PC-3 (cell line): ENCODE results near the gene AHNAK. TPM values are rescaled to one million over a fixed set of nuclear protein-coding genes. Genes with fewer than 3 reads are reported as not detected.
A peak's percentile ranks its signal among the peaks of the same experiment; 100 is the strongest.

Source experiments
- ATAC-seq: fragments of 200-7000 bp; cut with Tn5 transposase; 2 replicates; pipeline ENCODE4 v1.9.1; 2020; ENCODE audit warnings: mild to moderate bottlenecking, moderate library complexity
- BruUV-seq: library from RNA; stranded (reverse); fragments of 400-500 nt; replicated peaks from 2 replicates; lab custom pipeline; 2021; lab: Mats Ljungman, UMichigan
- CTCF ChIA-PET: fragments of 300-600 bp; sonication (Branson Sonifier 250); formaldehyde crosslinking; loops from one replicate; lab custom pipeline; 2022; ENCODE audit warnings: antibody characterized with exemption; lab: Charles Lee
- POLR2A ChIA-PET: fragments of 300-600 bp; sonication (Branson Sonifier 250); formaldehyde crosslinking; loops from one replicate; lab custom pipeline; 2022; ENCODE audit warnings: antibody characterized with exemption; ENCODE audit not compliant: unreplicated experiment; lab: Charles Lee
- DNase-seq: peaks from one replicate; pipeline ENCODE4 v3.0.0-alpha.2; 2015
- H2AFZ ChIP-seq: fragments of 300-600 bp; sonication (generic); 2 replicates; pipeline ENCODE4 v1.6.0; 2016; ENCODE audit warnings: antibody characterized with exemption, low read length
- H3F3A ChIP-seq: fragments of 300-600 bp; sonication (generic); one replicate; pipeline ENCODE4 v1.6.0; 2017; ENCODE audit warnings: antibody characterized with exemption, low read length, control low read depth, mild to moderate bottlenecking; ENCODE audit not compliant: unreplicated experiment
- H3K27ac ChIP-seq: fragments of 300-600 bp; sonication (generic); 2 replicates; pipeline ENCODE4 v1.5.1; 2016; ENCODE audit warnings: mild to moderate bottlenecking, low read length
- H3K27me3 ChIP-seq: fragments of 300-600 bp; sonication (generic); 2 replicates; pipeline ENCODE4 v1.6.1; 2016; ENCODE audit warnings: low read length, mixed read lengths
- H3K36me3 ChIP-seq: fragments of 300-600 bp; sonication (generic); 2 replicates; pipeline ENCODE4 v1.6.1; 2016; ENCODE audit warnings: low read depth, mixed run types, low read length, mixed read lengths
- H3K4me1 ChIP-seq: fragments of 300-600 bp; sonication (generic); 2 replicates; pipeline ENCODE4 v1.5.1; 2016; ENCODE audit warnings: low read length; ENCODE audit not compliant: insufficient read depth
- H3K4me2 ChIP-seq: fragments of 300-600 bp; sonication (generic); 2 replicates; pipeline ENCODE4 v1.6.0; 2016; ENCODE audit warnings: low read length
- H3K4me3 ChIP-seq: fragments of 300-600 bp; sonication (generic); 2 replicates; pipeline ENCODE4 v1.5.1; 2016; ENCODE audit warnings: mild to moderate bottlenecking, low read length, mixed read lengths
- H3K79me2 ChIP-seq: fragments of 300-600 bp; sonication (generic); 2 replicates; pipeline ENCODE4 v1.6.1; 2017; ENCODE audit warnings: low read length, mixed read lengths
- H3K9ac ChIP-seq: fragments of 300-600 bp; sonication (generic); 2 replicates; pipeline ENCODE4 v1.6.0; 2016; ENCODE audit warnings: mild to moderate bottlenecking, low read length
- H3K9me2 ChIP-seq: fragments of 300-600 bp; sonication (generic); replicated peaks from 2 replicates; pipeline ENCODE4 v1.6.1; 2016; ENCODE audit warnings: mixed run types, low read length, mixed read lengths
- H3K9me3 ChIP-seq: fragments of 300-600 bp; sonication (generic); 2 replicates; pipeline ENCODE4 v1.6.1; 2016; ENCODE audit warnings: low read length, mixed read lengths
- H4K20me1 ChIP-seq: fragments of 300-600 bp; sonication (generic); 2 replicates; pipeline ENCODE4 v1.6.1; 2016; ENCODE audit warnings: low read length, mixed read lengths
- EZH2 ChIP-seq: fragments of 300-600 bp; sonication (generic); IDR thresholded peaks from one replicate; pipeline ENCODE4 v1.6.1; 2017; ENCODE audit warnings: antibody characterized with exemption, mild to moderate bottlenecking, low read length; ENCODE audit not compliant: unreplicated experiment
- EZH2phosphoT487 ChIP-seq: fragments of 300-600 bp; sonication (generic); IDR thresholded peaks from 2 replicates; pipeline ENCODE4 v1.6.1; 2018; ENCODE audit warnings: mild to moderate bottlenecking, antibody characterized with exemption, low read length, borderline replicate concordance
- intact Hi-C: fragments of 100-400 bp; cut with micrococcal nuclease; formaldehyde crosslinking; loops from 2 replicates; pipeline ENCODE4 v1.9.0; 2023
- total RNA-seq: library from RNA; depleted of rRNA; stranded (reverse); fragments of >200 nt; gene quantifications from 2 replicates; pipeline ENCODE4 v1.2.3, GENCODE V29; 2014
- TF ChIP-seq, protein P1 (sequence below): fragments of 300-600 bp; sonication (generic); conservative IDR thresholded peaks from 2 replicates; pipeline ENCODE4 v1.5.1; 2017; ENCODE audit warnings: antibody characterized with exemption, low read depth, mild to moderate bottlenecking, low read length

The AHNAK gene
- total RNA-seq, 1 experiment from 2014 or later: 287 TPM

- DNase-seq (no peak), ATAC-seq (no peak)
- CTCF ChIA-PET: no interaction called here
- Histone ChIP-seq H3F3A (no peaks in the 10 kb centered on the region), H3K9me2 (no peaks in the 10 kb centered on the region), H3K4me3 (no peak overlapping the region), H2AFZ (no peak overlapping the region), H3K9ac (no peak overlapping the region), H3K4me2 (no peak overlapping the region), H4K20me1 (no peaks in the 10 kb centered on the region), H3K9me3 (no peaks in the 10 kb centered on the region), H3K4me1 (peaks cover 15% of the 10 kb centered on the region), H3K36me3 (no peaks in the 10 kb centered on the region), H3K79me2 (no peaks in the 10 kb centered on the region), H3K27ac (no peak overlapping the region), H3K27me3 (no peaks in the 10 kb centered on the region)
- intact Hi-C loops: no loop called here
- POLR2A ChIA-PET: no interaction called here
- no TSS peak for BruUV-seq
- TF ChIP-seq EZH2: no peak
- TF ChIP-seq, protein P1, sequence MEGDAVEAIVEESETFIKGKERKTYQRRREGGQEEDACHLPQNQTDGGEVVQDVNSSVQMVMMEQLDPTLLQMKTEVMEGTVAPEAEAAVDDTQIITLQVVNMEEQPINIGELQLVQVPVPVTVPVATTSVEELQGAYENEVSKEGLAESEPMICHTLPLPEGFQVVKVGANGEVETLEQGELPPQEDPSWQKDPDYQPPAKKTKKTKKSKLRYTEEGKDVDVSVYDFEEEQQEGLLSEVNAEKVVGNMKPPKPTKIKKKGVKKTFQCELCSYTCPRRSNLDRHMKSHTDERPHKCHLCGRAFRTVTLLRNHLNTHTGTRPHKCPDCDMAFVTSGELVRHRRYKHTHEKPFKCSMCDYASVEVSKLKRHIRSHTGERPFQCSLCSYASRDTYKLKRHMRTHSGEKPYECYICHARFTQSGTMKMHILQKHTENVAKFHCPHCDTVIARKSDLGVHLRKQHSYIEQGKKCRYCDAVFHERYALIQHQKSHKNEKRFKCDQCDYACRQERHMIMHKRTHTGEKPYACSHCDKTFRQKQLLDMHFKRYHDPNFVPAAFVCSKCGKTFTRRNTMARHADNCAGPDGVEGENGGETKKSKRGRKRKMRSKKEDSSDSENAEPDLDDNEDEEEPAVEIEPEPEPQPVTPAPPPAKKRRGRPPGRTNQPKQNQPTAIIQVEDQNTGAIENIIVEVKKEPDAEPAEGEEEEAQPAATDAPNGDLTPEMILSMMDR: no peak
These were observed 82.0 kb downstream of the AHNAK start for GRCh38 chr11:62464655-62465054.

- H3K9me3 ChIP-seq: no peaks in the 10 kb centered on the region
- no peak overlapping the region for H3K4me3 ChIP-seq
- no peaks in the 10 kb centered on the region for H3K27me3 ChIP-seq
- POLR2A ChIA-PET: interaction anchor here (0.5 kb wide), 1 partner anchor 36 kb away, joined by 8 read pairs; no protein-coding TSS in a partner anchor
- CTCF ChIA-PET: no interaction called here
- H3K36me3 ChIP-seq: no peaks in the 10 kb centered on the region
- no TSS peak for BruUV-seq
- H3K9me2 ChIP-seq: no peaks in the 10 kb centered on the region
- H3F3A ChIP-seq: no peaks in the 10 kb centered on the region
- TF ChIP-seq EZH2 (no peak), EZH2phosphoT487 (no peak)
- TF ChIP-seq, protein P1: no peak
- no peaks in the 10 kb centered on the region for H4K20me1 ChIP-seq
- DNase-seq (no peak), ATAC-seq (no peak)
- H3K4me2 ChIP-seq: no peak overlapping the region
- no peak overlapping the region for H3K9ac ChIP-seq
- intact Hi-C loops: no loop called here
- peaks cover 15% of the 10 kb centered on the region for H3K4me1 ChIP-seq
- H3K27ac ChIP-seq: no peak overlapping the region
- H2AFZ ChIP-seq: no peak overlapping the region
- H3K79me2 ChIP-seq: no peaks in the 10 kb centered on the region
These were observed 83.5 kb downstream of the AHNAK start for GRCh38 chr11:62463121-62463542.

- H3F3A ChIP-seq: no peaks in the 10 kb centered on the region
- no peak for DNase-seq
- H3K9ac ChIP-seq: no peak overlapping the region
- H3K9me3 ChIP-seq: no peaks in the 10 kb centered on the region
- H3K36me3 ChIP-seq: no peaks in the 10 kb centered on the region
- H3K4me2 ChIP-seq: peak overlapping the region; percentile 36
- no peaks in the 10 kb centered on the region for H3K79me2 ChIP-seq
- ChIA-PET CTCF (no interaction called here), POLR2A (no interaction called here)
- H3K4me1 ChIP-seq: peaks cover 15% of the 10 kb centered on the region
- no peaks in the 10 kb centered on the region for H4K20me1 ChIP-seq
- peak overlapping the region; percentile 46; the same call in 1 of the 2 replicates for H2AFZ ChIP-seq
- H3K4me3 ChIP-seq: no peak overlapping the region
- peak overlapping the region; percentile 61; the same call in 1 of the 2 replicates for H3K27ac ChIP-seq
- no TSS peak for BruUV-seq
- no peak for ATAC-seq
- intact Hi-C loops: no loop called here
- no peaks in the 10 kb centered on the region for H3K27me3 ChIP-seq
- no peaks in the 10 kb centered on the region for H3K9me2 ChIP-seq
- TF ChIP-seq EZH2phosphoT487: no peak
- TF ChIP-seq, protein P1: no peak
- no peak for TF ChIP-seq EZH2
These were observed 84.1 kb downstream of the AHNAK start for GRCh38 chr11:62462508-62462892.
